Measurements from ENCODE around the gene TGFB3. TPM values are rescaled to one million over a fixed set of nuclear protein-coding genes. Genes with fewer than 3 reads are reported as not detected.

The TGFB3 gene
- total RNA-seq, 4 donors from 2014 or later, result 1.5 to 10.5 (median 5.0) TPM

DNA sequence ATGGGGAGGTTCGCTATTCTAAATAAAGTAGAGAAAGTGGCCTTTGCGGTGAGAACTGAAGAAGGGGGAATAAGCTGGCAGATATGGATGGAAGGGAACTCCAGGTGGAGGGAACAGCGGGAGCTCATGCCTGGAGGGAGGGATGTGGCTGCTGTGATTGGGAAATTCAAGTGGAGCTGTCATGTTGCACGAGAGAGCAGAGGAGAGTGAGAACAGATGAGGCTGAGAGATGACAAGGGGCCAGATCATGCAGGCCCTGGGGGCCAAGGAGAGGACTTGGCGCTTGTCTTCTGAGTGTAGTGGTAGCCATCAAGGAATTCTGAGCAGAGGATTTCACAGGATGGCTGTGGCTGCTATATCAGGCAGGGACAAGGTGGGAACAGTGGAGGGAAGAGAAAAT is 35.0 kb downstream of the TGFB3 start:
- TF ChIP-seq CTCF (IDR thresholded peaks at IDR 0.05), result no peak
- no peak for TF ChIP-seq POLR2A (IDR thresholded peaks at IDR 0.05)
- DNase-seq, result no peak
- intact Hi-C loops (cut with DNase I), result no loop called here
- Histone ChIP-seq H3K27ac (no peak overlapping the region), H3K9me3 (no peaks in the 10 kb centered on the region), H3K36me3 (no peaks in the 10 kb centered on the region), H3K4me3 (no peak overlapping the region), H3K4me1 (no peaks in the 10 kb centered on the region), H3K27me3 (no peaks in the 10 kb centered on the region)
- 82 to 94% methylated on average over 5 of the region's 5 CpGs for WGBS, 2 donors

GRCh38 chr14:75944607-75945241 is 37.1 kb downstream of the TGFB3 start:
- TF ChIP-seq POLR2A (IDR thresholded peaks at IDR 0.05) (no peak), CTCF (IDR thresholded peaks at IDR 0.05) (no peak)
- WGBS, 2 donors, result 91% methylated on average over 4 of the region's 4 CpGs
- Histone ChIP-seq H3K27ac (no peak overlapping the region), H3K4me1 (no peaks in the 10 kb centered on the region), H3K4me3 (no peak overlapping the region), H3K27me3 (no peaks in the 10 kb centered on the region), H3K9me3 (no peaks in the 10 kb centered on the region), H3K36me3 (no peaks in the 10 kb centered on the region)
- DNase-seq, result no peak
- intact Hi-C loops (cut with DNase I), result no loop called here

GRCh38 chr14:75941030-75941429 is 40.8 kb downstream of the TGFB3 start:
- no peaks in the 10 kb centered on the region for H3K36me3 ChIP-seq
- no peak overlapping the region for H3K27ac ChIP-seq
- WGBS, 2 donors, result 73 to 86% methylated on average over 2 of the region's 4 CpGs
- no peaks in the 10 kb centered on the region for H3K27me3 ChIP-seq
- no peak overlapping the region for H3K4me3 ChIP-seq
- TF ChIP-seq POLR2A (IDR thresholded peaks at IDR 0.05), result no peak
- TF ChIP-seq CTCF (IDR thresholded peaks at IDR 0.05), result no peak
- intact Hi-C loops (cut with DNase I), result no loop called here
- no peaks in the 10 kb centered on the region for H3K4me1 ChIP-seq
- no peak for DNase-seq
- H3K9me3 ChIP-seq, result no peaks in the 10 kb centered on the region

DNA sequence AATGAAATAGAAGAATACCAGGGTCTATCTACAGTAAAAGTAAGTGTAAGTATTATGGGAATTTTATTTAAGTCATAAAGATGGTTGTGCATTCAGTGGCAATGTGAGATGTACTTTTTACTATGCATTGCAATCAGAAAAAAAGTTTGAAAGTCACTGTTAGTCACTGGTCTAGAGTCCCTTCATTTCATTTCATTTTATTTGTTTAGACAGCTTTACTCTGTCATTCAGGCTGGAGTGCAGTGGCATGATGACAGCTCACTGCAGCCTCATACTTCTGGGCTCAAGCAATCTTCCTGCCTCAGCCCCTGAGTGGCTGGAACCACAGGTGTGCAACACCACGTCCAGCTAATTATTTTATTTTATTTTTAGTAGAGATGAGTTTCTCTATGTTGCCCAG is 42.6 kb downstream of the TGFB3 start:
- no peaks in the 10 kb centered on the region for H3K27me3 ChIP-seq
- H3K4me3 ChIP-seq, result no peak overlapping the region
- TF ChIP-seq POLR2A (IDR thresholded peaks at IDR 0.05) (no peak), CTCF (IDR thresholded peaks at IDR 0.05) (no peak)
- intact Hi-C loops (cut with DNase I), result no loop called here
- DNase-seq, result no peak
- no peaks in the 10 kb centered on the region for H3K9me3 ChIP-seq
- H3K36me3 ChIP-seq, result no peaks in the 10 kb centered on the region
- H3K4me1 ChIP-seq, result no peaks in the 10 kb centered on the region
- 60 to 82% methylated on average over 1 of the region's 1 CpG for WGBS, 2 donors
- H3K27ac ChIP-seq, result no peak overlapping the region

DNA sequence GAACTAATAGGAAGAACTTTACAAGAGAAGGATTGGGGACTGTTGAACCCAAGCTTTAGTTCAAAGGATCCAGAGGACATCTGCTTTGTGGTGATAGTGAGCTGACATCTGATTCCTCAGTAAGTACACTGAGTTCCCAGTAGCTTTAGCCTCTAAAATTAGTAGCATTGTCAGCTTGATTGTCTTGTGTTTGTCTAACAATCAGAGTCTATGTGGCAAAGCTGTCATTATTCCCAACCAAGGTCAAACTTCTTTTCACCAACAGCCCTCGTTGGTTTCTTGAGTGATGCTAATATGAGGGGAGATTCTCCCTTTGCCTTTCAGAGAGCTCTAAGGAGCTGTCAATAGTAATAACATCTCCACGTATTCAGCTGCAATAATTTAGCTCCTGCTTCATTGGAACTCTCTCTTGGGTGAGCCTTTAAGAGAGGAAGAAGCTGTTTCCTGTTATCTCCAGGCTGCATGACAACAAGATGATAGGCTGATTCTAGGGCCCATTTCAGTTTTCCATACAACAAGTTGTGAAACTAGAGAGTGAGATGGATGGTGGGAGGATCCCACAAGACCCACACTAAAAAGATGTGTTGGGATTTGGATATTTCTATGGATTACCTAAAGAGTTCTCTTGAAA is 46.7 kb downstream of the TGFB3 start:
- Histone ChIP-seq H3K9me3 (no peaks in the 10 kb centered on the region), H3K4me3 (no peak overlapping the region), H3K4me1 (no peaks in the 10 kb centered on the region), H3K36me3 (peaks cover 0 to 5% (median 0%) of the 10 kb centered on the region in 3 donors), H3K27me3 (no peaks in the 10 kb centered on the region), H3K27ac (no peak overlapping the region)
- 67 to 71% methylated on average over 2 of the region's 2 CpGs for WGBS, 2 donors
- DNase-seq, result no peak
- TF ChIP-seq CTCF (IDR thresholded peaks at IDR 0.05) (no peak), POLR2A (IDR thresholded peaks at IDR 0.05) (no peak)
- intact Hi-C loops (cut with DNase I), result no loop called here

Data from esophagus squamous epithelium (tissue), 5 donors.